ENCODE results near the gene UTP25.

The UTP25 gene

DNA sequence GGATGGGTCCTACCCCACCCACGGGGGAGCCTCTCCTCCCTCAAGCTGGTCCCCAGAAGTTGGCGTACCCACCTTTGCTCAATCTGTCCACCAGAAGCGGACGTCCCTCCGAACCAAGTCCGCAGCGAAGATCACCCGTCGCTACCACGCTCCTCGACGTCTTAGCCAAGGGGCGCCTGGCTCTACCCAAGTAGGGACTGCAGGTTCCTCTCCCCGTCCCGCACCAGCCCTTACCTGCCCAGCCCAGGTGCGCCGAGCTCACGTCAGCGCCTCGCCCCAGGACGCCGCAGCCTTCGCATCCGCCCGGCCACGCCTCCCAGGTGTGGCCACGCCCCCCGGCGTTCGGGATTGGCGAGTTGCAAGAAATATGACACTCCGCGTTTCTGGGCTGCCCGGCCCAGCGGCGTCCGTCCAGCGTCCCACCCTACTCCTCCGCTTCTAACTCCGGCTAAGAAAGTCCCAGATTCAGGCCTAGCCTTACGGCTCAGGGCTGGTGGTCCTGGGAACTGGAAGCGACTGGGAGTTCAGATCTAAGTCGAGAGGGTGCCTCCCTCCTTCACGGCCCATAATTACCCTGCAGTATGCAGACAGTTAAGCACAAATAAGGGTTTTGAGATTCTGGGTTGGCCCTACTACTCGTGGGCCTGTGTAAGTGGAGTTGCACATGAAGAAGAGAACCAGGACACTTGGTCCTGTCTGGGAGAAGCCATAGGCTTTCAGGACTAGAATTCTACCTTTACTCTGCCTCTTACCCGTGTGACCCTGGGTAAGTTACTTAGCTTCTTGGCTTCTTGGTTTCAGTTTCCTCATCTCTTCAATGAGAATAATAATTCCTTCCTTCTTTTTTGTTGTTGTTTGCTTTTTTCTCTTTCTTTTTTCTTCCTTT lies 21.7 kb upstream of the UTP25 start, which contains the start of gene IRF6:
Gene IRF6 (minus strand): TSS at position 268 of the 886 bp plus-strand sequence. CDS start 4,729 bp downstream, outside the sequence.
- DNase-seq = peak; percentile 85 to 90 (median 87)

DNA sequence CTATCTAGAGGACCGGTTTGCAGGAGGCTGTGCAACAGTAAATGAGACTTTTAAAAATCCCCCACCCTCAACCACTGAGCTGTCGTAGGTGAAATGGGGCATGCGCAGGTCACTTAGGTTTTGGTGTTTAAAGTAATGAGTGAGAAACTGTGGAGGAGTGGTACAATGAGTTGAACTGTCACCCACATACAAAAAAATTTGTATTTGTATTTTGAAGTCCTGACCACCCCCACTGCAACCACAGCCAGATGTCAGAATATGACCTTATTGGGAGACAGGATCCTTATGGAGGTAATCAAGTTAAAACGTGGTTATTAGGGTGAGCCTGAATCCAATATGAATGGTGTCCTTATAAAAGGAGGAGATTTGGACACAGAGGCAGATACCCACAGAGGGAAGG lies 20.3 kb upstream of the UTP25 start:
- no peak for DNase-seq

GRCh38 chr1:209808059-209808581 lies 19.7 kb upstream of the UTP25 start:
- DNase-seq = peak in 1 of 3 experiments; percentile 43

DNA sequence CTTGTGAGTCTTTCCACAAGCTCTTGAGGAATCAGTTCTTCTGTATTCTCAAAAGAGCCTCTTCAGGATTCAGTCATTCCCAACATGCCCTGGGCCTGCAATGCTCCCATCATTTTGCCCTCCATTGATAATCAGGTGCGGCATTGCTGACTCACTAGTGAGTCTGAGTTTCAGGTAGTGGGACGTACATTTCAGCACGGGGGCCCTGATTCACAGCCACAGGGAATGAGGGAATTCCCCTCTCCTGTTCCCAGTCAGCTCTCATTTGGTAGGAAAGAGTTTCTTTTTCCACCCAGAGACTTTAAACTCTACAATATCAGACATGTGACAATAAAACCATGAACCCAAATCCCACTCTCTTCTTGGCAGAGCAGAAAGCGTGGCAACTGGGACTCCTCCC lies 18.2 kb upstream of the UTP25 start:
- DNase-seq = no peak

GRCh38 chr1:209810783-209811182 lies 17.0 kb upstream of the UTP25 start:
- peak in 1 of 3 experiments; percentile 18 for DNase-seq

DNA sequence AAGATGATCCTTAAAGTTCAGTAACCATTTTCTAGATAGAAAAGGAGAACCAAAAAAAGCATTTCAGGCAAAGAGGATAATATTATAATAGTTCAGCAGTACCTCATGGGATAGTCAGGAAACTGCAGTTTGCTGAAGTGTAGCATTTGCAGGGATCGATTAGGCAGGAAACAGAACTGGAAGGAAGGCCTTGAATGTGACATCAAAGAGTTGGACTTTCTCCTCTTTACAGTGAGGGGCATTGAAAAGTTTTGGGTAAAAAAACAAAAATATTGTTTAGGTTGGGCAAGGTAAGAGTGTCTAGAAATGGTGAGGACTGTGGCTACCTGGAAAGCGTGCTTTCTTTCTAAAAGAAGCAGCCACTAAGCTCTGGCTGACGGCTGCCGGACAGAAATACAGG lies 13.9 kb upstream of the UTP25 start:
- DNase-seq = no peak

GRCh38 chr1:209815490-209815889 lies 12.3 kb upstream of the UTP25 start:
- no peak for DNase-seq

GRCh38 chr1:209815931-209816341 lies 11.8 kb upstream of the UTP25 start:
- DNase-seq = no peak

DNA sequence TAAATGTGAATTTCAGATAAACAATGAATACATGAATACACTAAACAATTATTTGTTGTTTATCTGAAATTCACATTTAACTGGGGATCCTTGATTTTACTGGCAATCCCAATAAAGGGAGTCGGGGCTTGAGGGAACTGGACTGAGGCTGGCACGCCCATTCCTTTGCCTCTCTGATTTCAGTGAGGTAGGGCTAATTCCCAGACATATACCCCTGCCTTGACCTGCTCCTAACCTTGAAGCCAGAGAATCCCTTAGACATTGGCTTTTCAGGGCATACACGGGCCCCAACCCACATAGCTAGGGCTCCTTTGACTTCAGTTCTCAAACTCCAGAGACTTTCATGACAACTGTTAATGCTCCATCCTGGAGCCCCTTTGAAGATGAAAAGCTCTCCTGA lies 10.8 kb upstream of the UTP25 start:
- DNase-seq = no peak

DNA sequence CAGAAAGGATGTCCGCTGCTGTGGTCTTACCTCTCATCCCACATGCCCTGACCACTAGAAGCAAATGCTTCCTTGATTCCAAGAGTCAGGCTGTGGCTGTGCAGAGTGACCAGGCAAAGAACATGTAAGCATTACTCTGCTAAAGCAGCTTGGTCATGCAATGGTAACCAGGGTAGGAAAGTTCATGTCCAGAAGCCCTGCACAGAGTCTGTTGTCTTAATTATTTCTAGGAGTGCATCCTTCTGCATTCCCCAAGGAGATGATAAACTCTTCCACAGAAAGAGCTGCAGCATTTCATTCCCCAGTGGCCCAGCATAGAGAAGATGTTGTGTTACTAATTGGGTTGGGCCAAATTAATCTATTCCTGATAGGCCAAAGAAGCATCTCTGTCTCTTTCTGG lies 10.1 kb upstream of the UTP25 start:
- DNase-seq = no peak

- no peak for DNase-seq
Observed at GRCh38 chr1:209819058-209819457, 8.7 kb upstream of the UTP25 start.

DNA sequence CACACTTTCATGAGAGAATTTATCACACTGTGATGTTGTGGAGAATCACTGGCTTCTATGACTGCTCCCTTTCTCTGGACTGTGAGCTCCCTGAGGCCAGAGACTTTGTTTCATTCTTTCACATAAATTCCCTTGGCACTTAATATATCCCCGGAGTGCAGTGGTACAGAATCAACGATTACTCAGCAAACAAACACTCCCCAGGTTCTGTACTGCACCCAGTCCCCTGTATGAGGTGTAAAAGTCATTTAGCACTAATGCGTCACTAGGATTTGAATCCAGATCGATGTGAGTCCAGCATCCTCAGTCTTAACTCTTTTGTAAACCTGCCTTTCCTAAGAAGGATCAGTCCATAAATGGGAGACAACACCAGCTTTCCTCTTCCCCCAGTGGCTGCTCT lies 6.8 kb upstream of the UTP25 start:
- DNase-seq = no peak

- DNase-seq = no peak
Observed at GRCh38 chr1:209822706-209823105, 5.1 kb upstream of the UTP25 start.

DNA sequence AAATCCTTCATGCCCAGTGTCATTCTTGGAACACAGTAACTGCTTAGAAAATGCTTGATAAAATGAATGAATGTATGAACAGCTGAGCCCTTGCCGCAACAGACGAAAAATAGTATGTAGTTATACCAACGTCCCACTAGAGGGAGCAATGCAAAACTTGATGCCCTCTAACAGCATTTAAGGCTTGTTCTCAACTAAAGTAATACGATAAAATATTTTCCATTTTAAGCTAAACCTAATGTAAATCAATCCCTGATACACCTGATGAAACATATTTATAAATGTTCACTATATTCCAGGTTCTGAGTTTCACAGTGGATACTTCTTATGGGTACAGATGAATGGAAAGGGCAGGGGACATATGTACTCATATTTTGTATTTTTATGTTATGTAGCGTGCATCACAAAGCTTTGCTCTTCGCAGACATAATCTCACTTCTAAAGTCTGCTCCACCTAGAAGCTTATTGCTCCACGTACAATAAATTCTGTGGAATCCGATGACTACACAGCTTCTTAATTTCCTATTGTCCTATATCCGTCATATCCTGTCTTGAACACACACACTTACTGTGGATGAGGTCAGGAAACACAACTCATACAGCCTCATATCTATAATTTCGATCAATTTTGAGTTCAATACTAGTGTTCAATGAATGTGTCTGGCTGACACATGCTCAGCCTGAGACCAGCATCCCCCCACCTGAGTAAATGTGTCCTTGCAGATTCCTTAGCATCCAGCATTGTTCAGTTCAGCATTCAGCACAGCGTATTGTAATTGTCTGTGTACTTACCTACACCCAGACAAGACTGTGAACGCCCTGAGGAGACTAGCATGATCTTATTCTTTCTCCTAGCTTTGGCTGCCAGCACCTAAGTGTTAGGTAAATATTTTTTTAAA lies 4.4 kb upstream of the UTP25 start:
- peak; percentile 27 to 73 (median 41) for DNase-seq

DNA sequence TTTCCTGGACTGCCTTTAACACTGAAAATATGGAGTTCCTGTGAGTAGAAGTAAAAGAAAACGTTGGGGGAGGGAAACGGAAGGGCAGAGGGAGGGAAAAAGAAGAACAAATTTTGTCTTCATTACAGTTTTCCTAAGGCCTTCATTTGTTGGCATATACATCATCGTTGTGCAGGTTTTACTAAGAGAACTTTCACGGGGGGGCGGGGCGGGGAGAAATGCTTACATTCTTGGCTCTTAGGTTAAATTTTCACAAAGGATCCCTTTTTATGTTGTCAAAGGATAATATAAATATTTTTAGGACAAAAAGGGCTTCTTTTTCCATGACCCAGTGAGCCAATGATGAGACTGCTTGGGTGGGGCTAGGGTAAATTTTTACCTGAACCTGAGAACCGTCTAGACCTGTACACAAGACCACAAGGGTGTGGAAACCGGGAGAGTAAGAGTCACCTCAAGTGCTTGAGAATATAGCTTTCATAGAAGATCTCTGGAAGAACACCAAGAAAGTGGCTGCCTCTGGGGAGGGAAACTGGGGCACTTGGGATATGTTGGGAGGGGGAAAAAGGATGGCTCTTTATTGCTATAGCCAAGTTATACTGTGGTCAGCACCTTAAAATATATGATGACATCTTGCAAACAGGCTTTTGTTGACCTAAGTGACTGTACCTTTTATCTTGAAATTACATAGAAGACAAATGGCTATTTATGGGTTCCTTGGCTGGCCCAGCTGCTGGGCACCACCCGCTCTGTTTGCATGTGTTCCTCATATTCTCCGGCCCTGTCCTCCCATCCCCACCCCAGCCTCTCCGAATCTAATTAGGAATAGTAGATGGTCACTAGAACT lies 2.0 kb upstream of the UTP25 start:
- peak in 1 of 3 experiments; percentile 10 for DNase-seq

GRCh38 chr1:209829716-209830115 lies 1.9 kb downstream of the UTP25 start:
- no peak for DNase-seq

- no peak for DNase-seq
Observed at GRCh38 chr1:209830722-209831121, 3.0 kb downstream of the UTP25 start.

DNA sequence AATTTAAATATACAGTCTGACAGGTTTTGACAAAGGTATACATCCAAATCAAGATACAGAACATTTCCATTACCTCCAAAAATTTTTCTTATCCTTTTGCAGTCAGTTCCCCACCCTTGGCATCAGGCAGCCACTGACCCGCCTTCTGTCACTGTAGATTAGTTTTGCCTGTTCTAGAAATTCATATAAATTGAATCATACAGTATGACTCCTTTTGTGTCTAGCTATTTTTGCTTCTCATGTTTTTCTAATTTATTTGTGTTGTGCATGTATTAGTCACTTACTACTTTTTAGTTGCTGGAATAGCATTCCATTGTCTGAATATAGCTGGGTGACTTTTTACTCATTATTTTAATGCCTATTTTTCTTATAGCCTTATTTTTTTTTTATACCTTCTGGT lies 3.8 kb downstream of the UTP25 start:
- no peak for DNase-seq

DNA sequence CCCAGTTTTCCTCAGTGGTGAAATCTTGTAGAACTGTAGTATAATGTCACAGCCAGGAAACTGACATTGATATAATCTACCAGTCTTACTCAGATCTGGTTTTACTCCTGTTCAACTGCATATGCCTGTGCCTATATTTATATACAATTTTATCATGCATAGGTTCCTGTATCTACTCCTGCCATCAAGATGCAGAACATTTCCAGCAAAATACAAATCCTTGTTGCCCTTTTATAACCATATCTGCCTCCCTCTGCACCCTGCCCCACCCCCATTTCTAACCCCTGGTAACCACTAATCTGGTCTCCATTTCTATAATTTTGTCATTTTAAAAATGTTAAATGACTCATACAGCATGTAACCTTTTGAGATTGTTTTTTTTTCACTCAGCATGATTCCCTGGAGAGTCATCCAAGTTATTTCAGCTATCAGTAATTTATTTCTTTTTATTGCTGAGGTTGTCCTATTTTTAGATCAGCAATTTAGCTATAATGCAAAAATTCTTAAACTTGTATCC lies 8.1 kb downstream of the UTP25 start:
- DNase-seq = no peak

DNA sequence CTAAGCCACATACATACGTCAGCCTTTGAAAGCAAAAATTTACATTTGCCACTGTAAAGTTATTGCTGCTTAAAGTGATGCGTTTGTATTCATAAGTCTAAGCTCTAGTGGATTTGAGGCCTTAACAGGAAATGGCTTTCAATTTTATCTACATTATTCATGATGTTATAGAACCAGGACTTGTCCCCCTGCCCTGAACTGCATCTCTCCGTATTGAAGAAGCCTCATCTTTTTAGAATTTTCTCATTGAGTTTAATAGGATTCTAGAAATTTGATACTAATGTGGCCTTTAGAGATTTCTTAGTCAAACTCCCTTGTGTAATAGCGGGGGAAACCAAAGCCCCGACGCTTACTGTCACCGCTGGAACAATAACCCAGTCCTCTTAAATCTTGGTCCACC lies 9.9 kb downstream of the UTP25 start:
- no peak for DNase-seq

- no peak for DNase-seq
Observed at GRCh38 chr1:209838537-209838936, 10.8 kb downstream of the UTP25 start.

DNA sequence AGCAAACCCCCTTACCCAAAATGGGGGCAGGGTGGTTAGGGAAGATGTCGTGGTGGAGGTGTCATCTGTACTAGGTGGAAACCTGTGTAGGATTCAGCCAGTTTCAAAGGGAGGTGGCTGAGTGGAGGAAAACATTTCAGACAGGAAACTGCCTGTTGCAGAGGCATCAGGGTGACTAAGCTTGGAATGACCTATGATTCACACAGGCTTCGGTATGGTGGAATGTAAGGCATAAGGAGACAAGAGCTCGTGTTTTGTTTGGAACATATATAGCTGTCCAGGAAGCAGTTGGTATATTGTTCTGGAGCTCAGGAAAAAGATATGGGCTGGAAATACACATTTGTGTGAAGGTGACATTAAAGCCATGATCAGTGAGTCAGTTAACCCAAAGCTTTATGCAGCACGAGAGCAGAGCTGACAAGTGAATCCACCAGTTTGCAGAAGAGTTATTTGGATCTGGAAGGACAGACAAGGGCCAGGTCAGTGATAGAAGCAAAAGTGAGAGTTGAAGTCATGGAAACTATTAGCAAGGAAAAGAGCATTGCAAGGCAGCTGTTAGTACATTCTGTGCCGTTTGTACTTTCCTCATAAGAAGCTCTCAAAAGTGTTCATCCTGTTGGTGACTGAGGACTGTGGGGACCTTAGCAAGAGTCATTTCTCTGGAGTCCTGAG lies 12.2 kb downstream of the UTP25 start:
- DNase-seq = no peak
